ACC112 (cell line): Measurements from ENCODE around the gene CNPY1.

Source experiments
- H2AFZ ChIP-seq: fragments of 200-600 bp; sonication (generic); one replicate; pipeline ENCODE4 v1.6.0; 2017; ENCODE audit warnings: antibody characterized with exemption, low read length; ENCODE audit not compliant: unreplicated experiment
- H3K27ac ChIP-seq: fragments of 200-600 bp; sonication (generic); 2 replicates; pipeline ENCODE4 v1.5.1; 2014; ENCODE audit warnings: low read depth, mild to moderate bottlenecking, antibody characterized with exemption, low read length, moderate library complexity
- H3K27me3 ChIP-seq: fragments of 200-600 bp; sonication (generic); 2 replicates; pipeline ENCODE4 v1.6.1; 2014; ENCODE audit warnings: mild to moderate bottlenecking, antibody characterized with exemption, low read length, moderate library complexity, mixed read lengths; ENCODE audit not compliant: insufficient read depth
- H3K36me3 ChIP-seq: fragments of 200-600 bp; sonication (generic); 2 replicates; pipeline ENCODE4 v1.6.1; 2016; ENCODE audit warnings: mild to moderate bottlenecking, antibody characterized with exemption, low read length, moderate library complexity, mixed read lengths; ENCODE audit not compliant: insufficient read depth
- H3K4me1 ChIP-seq: fragments of 200-600 bp; sonication (generic); one replicate; pipeline ENCODE4 v1.6.1; 2016; ENCODE audit warnings: low read length, mixed read lengths; ENCODE audit not compliant: insufficient read depth, unreplicated experiment, control insufficient read depth
- H3K4me3 ChIP-seq: fragments of 200-600 bp; sonication (generic); 2 replicates; pipeline ENCODE4 v1.5.1; 2014; ENCODE audit warnings: mild to moderate bottlenecking, low read depth, low read length
- H3K79me2 ChIP-seq: fragments of 200-600 bp; sonication (generic); one replicate; pipeline ENCODE4 v1.6.0; 2016; ENCODE audit warnings: low read length; ENCODE audit not compliant: control insufficient read depth, unreplicated experiment, insufficient read depth

Gene CNPY1

DNA sequence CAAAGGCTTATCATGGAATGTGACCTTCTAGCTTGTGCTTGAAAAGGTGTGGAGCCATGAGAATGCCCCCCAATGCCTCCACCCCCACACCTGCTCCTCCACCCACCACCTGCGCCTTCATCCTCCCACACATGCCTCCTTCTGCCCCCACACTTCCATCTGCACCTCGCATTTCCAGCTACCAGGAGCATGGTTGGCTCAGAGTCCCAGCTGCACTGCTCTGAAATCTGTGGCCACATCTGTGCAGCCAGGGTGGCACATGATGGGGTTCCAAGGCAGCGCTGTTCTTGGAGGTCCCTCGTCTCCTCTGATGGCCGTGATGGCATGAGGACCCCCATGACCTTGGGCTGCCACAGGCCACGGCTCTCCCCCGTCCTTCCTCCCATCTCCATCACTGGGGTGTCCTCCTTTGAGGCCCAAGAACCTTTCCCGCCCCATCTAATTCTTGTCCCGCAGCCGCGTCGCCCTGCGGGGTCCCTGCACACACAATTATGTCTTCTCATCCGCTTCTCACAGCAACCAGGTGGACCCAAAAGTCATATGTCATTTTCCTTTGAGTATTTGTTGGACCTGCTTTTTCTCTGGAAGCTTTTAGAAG lies 40.6 kb upstream of the CNPY1 start:
- no peaks in the 10 kb centered on the region for H3K79me2 ChIP-seq
- peaks cover 27% of the 10 kb centered on the region for H3K27me3 ChIP-seq
- H2AFZ ChIP-seq, result no peak overlapping the region
- no peak overlapping the region for H3K4me3 ChIP-seq
- no peaks in the 10 kb centered on the region for H3K36me3 ChIP-seq
- H3K4me1 ChIP-seq, result peaks cover 5% of the 10 kb centered on the region
- no peak overlapping the region for H3K27ac ChIP-seq

GRCh38 chr7:155585951-155586350 lies 39.6 kb upstream of the CNPY1 start:
- Histone ChIP-seq H3K36me3 (no peaks in the 10 kb centered on the region), H3K27me3 (peaks cover 37% of the 10 kb centered on the region), H3K4me1 (peaks cover 5% of the 10 kb centered on the region), H3K4me3 (no peak overlapping the region), H3K79me2 (no peaks in the 10 kb centered on the region), H2AFZ (no peak overlapping the region), H3K27ac (no peak overlapping the region)

GRCh38 chr7:155585532-155585895 lies 39.2 kb upstream of the CNPY1 start:
- Histone ChIP-seq H3K4me3 (no peak overlapping the region), H3K27me3 (peaks cover 41% of the 10 kb centered on the region), H3K36me3 (no peaks in the 10 kb centered on the region), H3K79me2 (no peaks in the 10 kb centered on the region), H2AFZ (no peak overlapping the region), H3K27ac (no peak overlapping the region), H3K4me1 (peaks cover 5% of the 10 kb centered on the region)

- Histone ChIP-seq H3K4me1 (peaks cover 5% of the 10 kb centered on the region), H2AFZ (no peak overlapping the region), H3K4me3 (no peak overlapping the region), H3K27ac (no peak overlapping the region), H3K36me3 (no peaks in the 10 kb centered on the region), H3K79me2 (no peaks in the 10 kb centered on the region), H3K27me3 (peaks cover 46% of the 10 kb centered on the region)
Observed at GRCh38 chr7:155584763-155585531, 38.6 kb upstream of the CNPY1 start.

DNA sequence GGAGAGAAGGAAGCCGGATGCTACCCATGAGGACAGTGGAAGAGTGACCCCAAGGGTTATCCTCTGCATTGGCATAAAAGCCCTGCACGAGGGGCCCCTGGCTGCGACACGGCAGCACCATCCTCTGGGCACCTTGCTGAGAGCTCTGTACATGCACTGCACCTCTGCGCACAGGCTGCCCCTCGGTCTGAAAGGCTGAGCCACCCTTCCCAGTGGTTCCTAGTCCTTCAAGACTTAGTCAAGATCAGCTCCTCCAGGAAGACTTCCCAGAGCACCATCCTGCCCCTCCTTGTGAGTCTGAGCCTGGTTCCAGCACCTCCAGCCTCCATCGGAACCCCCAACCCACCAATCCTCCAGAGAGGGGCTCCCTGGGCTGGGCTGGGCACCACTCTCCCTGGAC lies 37.9 kb upstream of the CNPY1 start:
- Histone ChIP-seq H3K27me3 (peaks cover 49% of the 10 kb centered on the region), H3K4me1 (peaks cover 5% of the 10 kb centered on the region), H3K36me3 (no peaks in the 10 kb centered on the region), H3K27ac (no peak overlapping the region), H3K79me2 (no peaks in the 10 kb centered on the region), H2AFZ (no peak overlapping the region), H3K4me3 (no peak overlapping the region)

GRCh38 chr7:155583636-155584035 lies 37.3 kb upstream of the CNPY1 start:
- H3K4me1 ChIP-seq, result peaks cover 5% of the 10 kb centered on the region
- H3K4me3 ChIP-seq, result no peak overlapping the region
- peaks cover 45% of the 10 kb centered on the region for H3K27me3 ChIP-seq
- no peak overlapping the region for H3K27ac ChIP-seq
- H2AFZ ChIP-seq, result no peak overlapping the region
- H3K79me2 ChIP-seq, result no peaks in the 10 kb centered on the region
- no peaks in the 10 kb centered on the region for H3K36me3 ChIP-seq

DNA sequence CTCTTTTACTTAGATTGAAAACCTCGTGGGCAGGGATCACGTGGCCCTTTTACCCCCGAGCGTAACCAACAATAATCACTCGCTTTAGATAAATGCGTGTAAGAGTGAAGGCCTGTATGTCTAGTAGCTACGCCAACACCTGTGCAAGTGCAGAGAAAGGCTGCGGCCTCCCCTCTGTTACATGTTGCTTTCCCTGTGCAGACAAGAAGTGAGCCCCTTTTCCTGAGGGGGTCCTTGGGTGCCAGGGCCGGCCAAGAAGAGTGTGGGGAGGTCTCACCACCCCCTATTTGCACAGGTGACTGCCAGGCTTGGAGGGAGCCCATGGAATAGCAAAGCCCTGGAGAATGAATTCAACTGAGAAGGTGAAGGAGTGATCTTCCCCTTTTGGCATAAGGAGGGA lies 35.6 kb upstream of the CNPY1 start:
- H3K4me3 ChIP-seq, result no peak overlapping the region
- no peaks in the 10 kb centered on the region for H3K36me3 ChIP-seq
- H2AFZ ChIP-seq, result no peak overlapping the region
- peaks cover 5% of the 10 kb centered on the region for H3K4me1 ChIP-seq
- no peaks in the 10 kb centered on the region for H3K79me2 ChIP-seq
- no peak overlapping the region for H3K27ac ChIP-seq
- peaks cover 47% of the 10 kb centered on the region for H3K27me3 ChIP-seq

DNA sequence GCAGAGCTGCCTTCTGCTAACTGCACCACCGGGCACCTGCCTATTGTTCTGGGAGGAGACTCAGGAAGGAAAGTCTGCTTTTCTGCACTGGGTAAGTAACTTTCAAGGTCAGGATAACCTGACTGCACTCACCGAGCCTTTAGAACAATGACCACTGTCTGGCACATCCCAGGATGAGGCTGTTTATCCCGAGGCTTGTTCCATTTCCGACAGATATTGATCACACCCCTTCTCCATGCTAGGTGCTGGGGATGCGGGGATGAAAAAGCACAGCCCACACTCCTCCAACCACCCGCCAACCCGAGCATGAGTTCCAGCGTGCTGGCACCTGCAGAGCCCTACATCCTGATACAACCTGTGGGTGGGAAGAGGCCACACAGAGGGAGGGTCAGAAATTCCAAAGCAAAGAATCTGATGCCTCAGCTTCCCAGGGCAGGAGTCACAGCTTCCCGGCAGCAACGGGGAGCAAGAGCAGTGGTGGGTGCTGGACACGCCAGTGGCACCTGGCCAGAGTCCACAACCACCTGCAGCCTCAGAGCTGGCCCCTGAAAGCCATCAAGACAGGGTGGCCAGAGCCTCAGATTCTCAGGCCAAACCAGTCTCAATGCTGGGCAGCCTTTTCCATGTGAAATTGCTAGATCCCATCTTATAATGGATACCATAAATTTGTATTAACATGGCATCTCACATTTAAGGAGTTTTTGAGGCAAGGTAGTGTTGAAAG lies 34.9 kb upstream of the CNPY1 start:
- Histone ChIP-seq H3K27me3 (peaks cover 49% of the 10 kb centered on the region), H2AFZ (no peak overlapping the region)

GRCh38 chr7:155580367-155580766 lies 34.0 kb upstream of the CNPY1 start:
- Histone ChIP-seq H3K4me3 (no peak overlapping the region), H3K79me2 (no peaks in the 10 kb centered on the region), H3K27ac (no peak overlapping the region), H3K4me1 (peaks cover 5% of the 10 kb centered on the region), H3K27me3 (peaks cover 44% of the 10 kb centered on the region), H3K36me3 (no peaks in the 10 kb centered on the region), H2AFZ (no peak overlapping the region)

More for the DNA sequence above, 34.9 kb upstream of the CNPY1 start:
- no peaks in the 10 kb centered on the region for H3K79me2 ChIP-seq
- H3K4me1 ChIP-seq, result peaks cover 5% of the 10 kb centered on the region
- H3K27ac ChIP-seq, result no peak overlapping the region
- no peak overlapping the region for H3K4me3 ChIP-seq
- no peaks in the 10 kb centered on the region for H3K36me3 ChIP-seq

DNA sequence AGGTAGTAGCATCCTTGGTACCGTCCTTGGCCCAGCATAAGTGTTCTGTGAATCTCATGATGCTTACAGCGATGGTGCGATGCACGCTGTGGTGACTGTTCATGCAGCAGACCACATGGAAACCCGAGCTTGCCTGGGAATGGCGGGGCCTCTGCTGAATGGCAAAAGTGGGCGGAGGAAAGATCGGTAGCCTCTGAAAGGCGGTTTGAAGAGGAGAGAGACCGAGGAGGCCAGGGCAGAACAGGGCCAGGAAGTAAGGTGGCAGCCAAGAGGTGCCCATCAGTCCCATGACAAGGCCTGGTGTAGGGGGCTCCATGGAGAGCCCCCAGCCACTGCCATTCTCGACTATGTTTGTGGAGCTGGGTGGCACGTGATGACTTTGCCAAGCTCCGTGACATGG lies 33.2 kb upstream of the CNPY1 start:
- H3K4me1 ChIP-seq, result no peaks in the 10 kb centered on the region
- no peak overlapping the region for H2AFZ ChIP-seq
- H3K36me3 ChIP-seq, result no peaks in the 10 kb centered on the region
- no peak overlapping the region for H3K4me3 ChIP-seq
- no peak overlapping the region for H3K27ac ChIP-seq
- peaks cover 39% of the 10 kb centered on the region for H3K27me3 ChIP-seq
- no peaks in the 10 kb centered on the region for H3K79me2 ChIP-seq

GRCh38 chr7:155578016-155578415 lies 31.7 kb upstream of the CNPY1 start:
- Histone ChIP-seq H3K27me3 (peaks cover 32% of the 10 kb centered on the region), H3K36me3 (no peaks in the 10 kb centered on the region), H3K79me2 (no peaks in the 10 kb centered on the region), H3K27ac (no peak overlapping the region), H3K4me1 (no peaks in the 10 kb centered on the region), H2AFZ (no peak overlapping the region), H3K4me3 (no peak overlapping the region)
